Smooth muscle cell (in vitro differentiated cells): ENCODE measurements around the gene AGAP1. TPM values are rescaled to one million over a fixed set of nuclear protein-coding genes. Genes with fewer than 3 reads are reported as not detected.

Experiments
- DNase-seq: peaks from one replicate; lab custom pipeline; 2025; ENCODE audit not compliant: unreplicated experiment; lab: John Stamatoyannopoulos, UW
- H2AFZ ChIP-seq: fragments of 200-600 bp; sonication (generic); 2 replicates; pipeline ENCODE4 v1.6.0; 2016; ENCODE audit warnings: antibody characterized with exemption, low read depth, mild to moderate bottlenecking
- H3F3A ChIP-seq: fragments of 200-600 bp; sonication (generic); 2 replicates; pipeline ENCODE4 v1.6.0; 2017; ENCODE audit warnings: antibody characterized with exemption, low read depth
- H3K27ac ChIP-seq: fragments of 200-600 bp; sonication (generic); 2 replicates; pipeline ENCODE4 v1.5.1; 2016; ENCODE audit warnings: low read depth, mild to moderate bottlenecking
- H3K27me3 ChIP-seq: fragments of 200-600 bp; sonication (generic); 2 replicates; pipeline ENCODE4 v1.6.1; 2016; ENCODE audit warnings: low read depth, mild to moderate bottlenecking
- H3K36me3 ChIP-seq: fragments of 200-600 bp; sonication (generic); 2 replicates; pipeline ENCODE4 v1.5.1; 2016; ENCODE audit warnings: low read depth
- H3K4me1 ChIP-seq: fragments of 200-600 bp; sonication (generic); 2 replicates; pipeline ENCODE4 v1.5.1; 2016; ENCODE audit warnings: low read depth
- H3K4me2 ChIP-seq: fragments of 200-600 bp; sonication (generic); 2 replicates; pipeline ENCODE4 v1.6.0; 2016; ENCODE audit warnings: mild to moderate bottlenecking
- H3K4me3 ChIP-seq: fragments of 200-600 bp; sonication (generic); 2 replicates; pipeline ENCODE4 v1.5.1; 2016; ENCODE audit warnings: mild to moderate bottlenecking
- H3K79me2 ChIP-seq: fragments of 200-600 bp; sonication (generic); 2 replicates; pipeline ENCODE4 v1.6.0; 2016; ENCODE audit warnings: low read depth, mild to moderate bottlenecking
- H3K9ac ChIP-seq: fragments of 200-600 bp; sonication (generic); 2 replicates; pipeline ENCODE4 v1.6.0; 2016; ENCODE audit warnings: low read depth
- H3K9me3 ChIP-seq: fragments of 200-600 bp; sonication (generic); replicated peaks from 2 replicates; pipeline ENCODE4 v1.5.1; 2016; ENCODE audit warnings: low read depth
- H4K20me1 ChIP-seq: fragments of 200-600 bp; sonication (generic); 2 replicates; pipeline ENCODE4 v1.6.0; 2016; ENCODE audit warnings: low read depth
- CTCF ChIP-seq: fragments of 200-600 bp; sonication (generic); IDR thresholded peaks from 2 replicates; pipeline ENCODE4 v1.5.1; 2017; ENCODE audit warnings: borderline replicate concordance, mild to moderate bottlenecking, antibody characterized with exemption; ENCODE audit not compliant: insufficient read depth, poor library complexity, severe bottlenecking
- WGBS: methylation state at CpG from one replicate; pipeline ENCODE4 v1.1.7; 2016; ENCODE audit warnings: low lambda C conversion rate; 5-methylcytosine and 5-hydroxymethylcytosine counted together
- polyA plus RNA-seq: library from polyadenylated mRNA; unstranded; fragments of >200 nt; fragmentation: Nextera tagmentation; extraction: Ambion mirVana; gene quantifications from 2 replicates; pipeline ENCODE4 v1.2.1, GENCODE V29; 2016
- total RNA-seq: library from RNA; depleted of rRNA; stranded (reverse); fragments of >200 nt; gene quantifications from 2 replicates; pipeline ENCODE4 v1.2.3, GENCODE V29; 2014

The AGAP1 gene
- total and polyA plus RNA-seq, 2 experiments from 2014 or later = 3.9 to 9.8 TPM

GRCh38 chr2:235483313-235483712 lies 10.5 kb upstream of the AGAP1 start:
- no peaks in the 10 kb centered on the region for H3K4me1 ChIP-seq
- H3F3A ChIP-seq = no peaks in the 10 kb centered on the region
- no peaks in the 10 kb centered on the region for H3K36me3 ChIP-seq
- H3K27ac ChIP-seq = no peak overlapping the region
- no peak for DNase-seq
- no peaks in the 10 kb centered on the region for H3K79me2 ChIP-seq
- H3K4me2 ChIP-seq = no peak overlapping the region
- WGBS = 82% methylated on average over 4 of the region's 4 CpGs
- no peak overlapping the region for H3K9ac ChIP-seq
- TF ChIP-seq CTCF = no peak
- peaks cover 4% of the 10 kb centered on the region for H3K27me3 ChIP-seq
- H3K9me3 ChIP-seq = no peaks in the 10 kb centered on the region
- no peak overlapping the region for H3K4me3 ChIP-seq
- no peaks in the 10 kb centered on the region for H4K20me1 ChIP-seq
- no peak overlapping the region for H2AFZ ChIP-seq

- no peak overlapping the region for H2AFZ ChIP-seq
- WGBS = 62% methylated on average over 5 of the region's 5 CpGs
Measured at GRCh38 chr2:235485362-235485761, 8.5 kb upstream of the AGAP1 start.

GRCh38 chr2:235486729-235487128 lies 7.1 kb upstream of the AGAP1 start:
- no peak for DNase-seq
- no peaks in the 10 kb centered on the region for H3K9me3 ChIP-seq
- no peak overlapping the region for H3K27ac ChIP-seq
- no peaks in the 10 kb centered on the region for H3K4me1 ChIP-seq
- H3K27me3 ChIP-seq = no peaks in the 10 kb centered on the region
- no peak overlapping the region for H3K4me2 ChIP-seq
- H3K79me2 ChIP-seq = no peaks in the 10 kb centered on the region
- H2AFZ ChIP-seq = no peak overlapping the region
- H3K9ac ChIP-seq = no peak overlapping the region
- no peaks in the 10 kb centered on the region for H4K20me1 ChIP-seq
- WGBS = 86% methylated on average over 1 of the region's 1 CpG
- no peaks in the 10 kb centered on the region for H3K36me3 ChIP-seq
- no peak overlapping the region for H3K4me3 ChIP-seq
- H3F3A ChIP-seq = no peaks in the 10 kb centered on the region
- TF ChIP-seq CTCF = no peak

More at GRCh38 chr2:235485362-235485761, 8.5 kb upstream of the AGAP1 start:
- H4K20me1 ChIP-seq = no peaks in the 10 kb centered on the region
- DNase-seq = no peak
- TF ChIP-seq CTCF = no peak
- H3K4me3 ChIP-seq = no peak overlapping the region
- H3F3A ChIP-seq = no peaks in the 10 kb centered on the region
- no peaks in the 10 kb centered on the region for H3K27me3 ChIP-seq
- H3K9ac ChIP-seq = no peak overlapping the region
- no peak overlapping the region for H3K27ac ChIP-seq
- H3K4me2 ChIP-seq = no peak overlapping the region
- H3K9me3 ChIP-seq = no peaks in the 10 kb centered on the region
- H3K79me2 ChIP-seq = no peaks in the 10 kb centered on the region
- H3K4me1 ChIP-seq = no peaks in the 10 kb centered on the region
- H3K36me3 ChIP-seq = no peaks in the 10 kb centered on the region

GRCh38 chr2:235489897-235490296 lies 3.9 kb upstream of the AGAP1 start:
- no peak for TF ChIP-seq CTCF
- no peaks in the 10 kb centered on the region for H3K27me3 ChIP-seq
- H2AFZ ChIP-seq = no peak overlapping the region
- H3K4me1 ChIP-seq = peaks cover 8% of the 10 kb centered on the region
- H3K9ac ChIP-seq = no peak overlapping the region
- H3F3A ChIP-seq = peaks cover 11% of the 10 kb centered on the region
- H3K9me3 ChIP-seq = no peaks in the 10 kb centered on the region
- no peak overlapping the region for H3K4me3 ChIP-seq
- no peak overlapping the region for H3K27ac ChIP-seq
- no peaks in the 10 kb centered on the region for H3K36me3 ChIP-seq
- H3K4me2 ChIP-seq = no peak overlapping the region
- H3K79me2 ChIP-seq = peaks cover 3% of the 10 kb centered on the region
- no peak for DNase-seq
- peaks cover under 1% of the 10 kb centered on the region for H4K20me1 ChIP-seq
- 95% methylated on average over 2 of the region's 2 CpGs for WGBS
